AG04450 (cell line): Measurements from ENCODE around the gene APOA4. TPM values are rescaled to one million over a fixed set of nuclear protein-coding genes. Genes with fewer than 3 reads are reported as not detected.

Experiments used
- CTCF ChIA-PET: fragments of 300-600, 350-600 bp; formaldehyde crosslinking; extraction: SDS; loops from one replicate; lab custom pipeline; 2022; ENCODE audit warnings: antibody characterized with exemption, inconsistent platforms; lab: Charles Lee
- POLR2A ChIA-PET: fragments of 350-600 bp; formaldehyde crosslinking; extraction: SDS; loops from one replicate; lab custom pipeline; 2021; ENCODE audit warnings: antibody characterized with exemption, inconsistent platforms; lab: Yijun Ruan, JAX
- DNase-seq: peaks from one replicate; pipeline ENCODE4 v3.0.0-alpha.2; 2011; ENCODE audit warnings: low read depth, low spot score
- H3K27ac ChIP-seq: one replicate; pipeline ENCODE4 v1.5.1; 2012; ENCODE audit warnings: low read depth, low read length, control low read depth
- H3K27me3 ChIP-seq: one replicate; pipeline ENCODE4 v1.6.0; 2012; ENCODE audit warnings: low read length; ENCODE audit not compliant: control insufficient read depth, insufficient read depth
- H3K4me3 ChIP-seq: 2 replicates; pipeline ENCODE4 v1.5.1; 2011; ENCODE audit warnings: mild to moderate bottlenecking, low read depth, low read length, control low read depth
- H3K9me3 ChIP-seq: 2 replicates; pipeline ENCODE4 v1.5.1; 2012; ENCODE audit warnings: low read length; ENCODE audit not compliant: control insufficient read depth, insufficient read depth
- polyA plus RNA-seq: library from polyadenylated mRNA; depleted of rRNA; stranded (reverse); fragments of >200 nt; gene quantifications from 2 replicates; pipeline ENCODE4 v1.2.3, GENCODE V29; 2011
- TF ChIP-seq, protein P1 (sequence below): IDR thresholded peaks from 2 replicates; pipeline ENCODE4 v1.5.1; 2011; ENCODE audit warnings: low read depth, low read length, control low read depth, inconsistent platforms

APOA4 gene
- polyA plus RNA-seq, 1 experiment = not detected

DNA sequence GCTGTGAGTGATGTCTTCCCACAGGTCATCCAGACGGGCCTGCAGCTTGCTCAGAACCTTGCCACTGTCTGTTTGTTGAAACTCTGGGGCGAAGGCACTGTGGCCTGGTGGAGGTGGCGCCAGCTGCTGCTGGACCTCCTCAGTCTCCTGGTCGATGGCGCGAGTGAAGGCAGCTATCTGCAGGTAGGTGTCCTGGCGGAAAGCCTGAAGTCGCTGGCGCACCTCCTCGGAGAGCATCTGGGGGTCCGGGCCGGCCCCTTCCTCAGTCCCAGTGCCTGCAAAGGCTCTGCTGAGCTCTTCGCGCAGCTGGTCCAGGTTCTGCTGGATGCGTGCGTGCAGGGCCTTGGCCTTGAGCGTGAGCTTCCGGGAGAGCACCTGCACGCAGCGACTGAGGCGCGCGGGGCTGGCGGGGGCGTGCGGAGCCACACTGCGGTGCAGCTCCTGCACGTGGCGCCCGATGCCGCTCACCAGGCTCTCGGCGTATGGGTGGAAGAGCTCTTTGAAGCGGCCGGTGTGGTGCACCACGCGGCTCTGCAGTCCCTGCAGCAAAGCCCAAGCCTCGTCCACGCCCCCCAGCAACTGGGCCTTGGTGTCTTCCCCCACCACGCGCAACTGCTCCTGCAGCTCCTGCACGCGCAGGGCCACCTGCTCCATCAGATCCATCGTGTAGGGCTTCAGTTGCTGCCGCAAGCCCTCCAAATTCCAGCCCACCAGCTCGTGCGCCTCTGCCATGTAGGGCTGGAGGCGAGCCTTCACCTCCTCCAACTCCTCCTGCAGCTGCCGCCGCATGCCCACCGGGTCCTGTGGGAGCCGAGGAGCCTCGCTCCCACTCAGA lies 32.7 kb downstream of the APOA4 start:
- TF ChIP-seq, protein P1, sequence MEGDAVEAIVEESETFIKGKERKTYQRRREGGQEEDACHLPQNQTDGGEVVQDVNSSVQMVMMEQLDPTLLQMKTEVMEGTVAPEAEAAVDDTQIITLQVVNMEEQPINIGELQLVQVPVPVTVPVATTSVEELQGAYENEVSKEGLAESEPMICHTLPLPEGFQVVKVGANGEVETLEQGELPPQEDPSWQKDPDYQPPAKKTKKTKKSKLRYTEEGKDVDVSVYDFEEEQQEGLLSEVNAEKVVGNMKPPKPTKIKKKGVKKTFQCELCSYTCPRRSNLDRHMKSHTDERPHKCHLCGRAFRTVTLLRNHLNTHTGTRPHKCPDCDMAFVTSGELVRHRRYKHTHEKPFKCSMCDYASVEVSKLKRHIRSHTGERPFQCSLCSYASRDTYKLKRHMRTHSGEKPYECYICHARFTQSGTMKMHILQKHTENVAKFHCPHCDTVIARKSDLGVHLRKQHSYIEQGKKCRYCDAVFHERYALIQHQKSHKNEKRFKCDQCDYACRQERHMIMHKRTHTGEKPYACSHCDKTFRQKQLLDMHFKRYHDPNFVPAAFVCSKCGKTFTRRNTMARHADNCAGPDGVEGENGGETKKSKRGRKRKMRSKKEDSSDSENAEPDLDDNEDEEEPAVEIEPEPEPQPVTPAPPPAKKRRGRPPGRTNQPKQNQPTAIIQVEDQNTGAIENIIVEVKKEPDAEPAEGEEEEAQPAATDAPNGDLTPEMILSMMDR = no peak
- CTCF ChIA-PET = interaction anchor here (0.9 to 11.0 kb wide), 43 partner anchors 10 to 497 kb away, joined by 3 to 209 read pairs (median 5); partner anchors contain the start of genes APOA1, APOA4, APOC3 and BUD13
- POLR2A ChIA-PET = interaction anchor here (1.1 kb wide), 1 partner anchor 436 kb away, joined by 3 read pairs; no protein-coding TSS in a partner anchor
- no peak for DNase-seq
- H3K27ac ChIP-seq = no peak overlapping the region
- H3K4me3 ChIP-seq = no peak overlapping the region
- H3K27me3 ChIP-seq = no peaks in the 10 kb centered on the region
- no peaks in the 10 kb centered on the region for H3K9me3 ChIP-seq

DNA sequence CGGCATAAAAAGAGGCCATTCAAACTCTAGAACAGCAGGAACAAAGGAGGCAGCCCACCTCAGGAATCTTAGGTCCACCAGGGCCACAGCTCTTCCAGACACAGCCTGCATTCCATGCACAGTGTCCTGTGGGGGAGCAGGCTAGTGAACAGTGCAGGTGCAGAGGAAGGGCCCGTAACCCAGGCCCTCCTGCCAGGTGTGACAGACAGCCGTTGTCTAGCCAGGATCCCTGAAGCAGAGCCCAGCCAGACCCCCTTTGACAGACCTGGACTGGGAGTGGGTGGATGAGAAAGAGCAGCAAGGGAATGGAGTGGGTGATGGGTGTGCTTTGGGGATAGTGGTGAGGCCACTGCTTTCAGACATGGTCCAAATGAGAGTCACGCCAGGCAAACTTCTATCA lies 34.1 kb downstream of the APOA4 start:
- Histone ChIP-seq H3K9me3 (no peaks in the 10 kb centered on the region), H3K27me3 (no peaks in the 10 kb centered on the region), H3K4me3 (no peak overlapping the region), H3K27ac (no peak overlapping the region)
- TF ChIP-seq, protein P1 = no peak
- no peak for DNase-seq
- POLR2A ChIA-PET = interaction anchor here (3.3 kb wide), 1 partner anchor 16 kb away, joined by 11 read pairs; the partner anchor contains the start of gene BUD13
- CTCF ChIA-PET = interaction anchor here (0.8 to 11.0 kb wide), 5 partner anchors 20 to 317 kb away, joined by 3 to 209 read pairs (median 39); partner anchors contain the start of genes APOA1 and SIK3

DNA sequence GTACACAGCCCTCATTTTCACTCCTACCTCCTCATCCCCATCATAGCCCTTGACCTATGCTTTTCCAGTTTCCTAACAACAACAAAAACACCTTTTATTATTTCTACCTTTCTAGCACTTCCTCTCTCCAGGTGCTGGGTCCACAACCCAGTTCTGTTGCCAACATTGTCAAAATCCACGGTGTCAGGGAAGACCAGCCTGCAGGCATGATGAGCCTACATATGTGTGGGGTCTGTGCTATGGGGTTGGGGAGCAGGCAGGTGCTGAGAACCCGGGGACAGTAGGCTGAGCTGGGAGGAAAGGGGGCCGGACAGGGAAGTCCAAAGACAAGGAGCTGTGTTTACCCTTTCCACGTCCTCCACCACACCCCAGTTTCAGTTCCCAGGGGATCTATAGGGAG lies 34.6 kb downstream of the APOA4 start:
- DNase-seq = no peak
- Histone ChIP-seq H3K4me3 (peak overlapping the region; percentile 89), H3K27me3 (no peaks in the 10 kb centered on the region), H3K27ac (peak overlapping the region; percentile 65), H3K9me3 (no peaks in the 10 kb centered on the region)
- POLR2A ChIA-PET = interaction anchor here (1.0 to 3.3 kb wide), 4 partner anchors 16 to 390 kb away, joined by 3 to 11 read pairs (median 6); partner anchors contain the start of genes BUD13, PAFAH1B2 and SIDT2
- CTCF ChIA-PET = interaction anchor here (0.8 to 11.0 kb wide), 6 partner anchors 20 to 438 kb away, joined by 3 to 209 read pairs (median 12); partner anchors contain the start of gene SIK3
- TF ChIP-seq, protein P1 = no peak

DNA sequence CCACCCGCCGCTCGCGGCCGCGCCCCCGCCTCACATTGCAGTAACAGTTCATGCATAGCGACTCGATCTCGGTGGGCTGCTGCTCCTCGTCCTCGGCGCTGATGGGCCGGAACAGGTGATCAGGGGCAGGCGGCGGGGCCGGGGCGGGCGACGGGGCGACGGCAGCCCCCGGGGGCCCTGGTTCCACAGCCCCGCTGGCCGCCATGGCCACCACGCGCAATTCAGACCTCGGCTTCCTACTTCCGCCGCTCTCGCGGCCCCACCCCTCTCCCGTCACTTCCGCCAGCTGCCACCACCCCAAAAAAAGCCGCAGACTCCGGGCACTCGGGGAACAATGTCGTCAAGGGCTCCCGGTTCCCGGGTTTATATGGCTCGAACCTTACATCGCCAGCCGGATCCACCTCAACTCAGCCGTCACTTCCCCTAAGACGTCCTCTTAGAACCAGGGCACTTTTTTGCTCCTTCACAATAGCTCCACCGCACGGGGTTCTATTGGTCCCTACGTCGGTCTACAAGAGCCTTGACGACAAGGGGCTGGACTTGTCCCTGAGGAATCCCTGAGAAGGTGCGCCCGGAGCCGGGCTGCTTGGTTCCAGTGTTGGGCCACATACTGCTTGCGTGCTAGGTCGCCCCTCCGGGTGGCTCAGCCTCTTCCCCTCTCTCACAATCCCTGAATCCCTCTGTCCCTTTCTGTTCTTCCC lies 35.2 kb downstream of the APOA4 start, which contains the start of gene ZPR1:
Gene ZPR1, minus strand, starts transcription at position 238 of the 701 bp plus-strand sequence. Its CDS starts 33 bp downstream, at position 205.
- no peak for DNase-seq
- TF ChIP-seq, protein P1 = peak; percentile 7; the same call in 1 of the 2 replicates
- ChIA-PET CTCF (interaction anchor here (0.8 to 11.0 kb wide), 7 partner anchors 48 to 439 kb away, joined by 3 to 209 read pairs (median 6); partner anchors contain the start of gene SIK3), POLR2A (interaction anchor here (1.0 to 3.3 kb wide), 4 partner anchors 15 to 390 kb away, joined by 3 to 11 read pairs (median 6); partner anchors contain the start of genes BUD13, PAFAH1B2 and SIDT2)
- no peaks in the 10 kb centered on the region for H3K27me3 ChIP-seq
- H3K27ac ChIP-seq = peak within 1 kb of the TSS; percentile 65
- H3K9me3 ChIP-seq = no peaks in the 10 kb centered on the region
- peak within 1 kb of the TSS; percentile 89 for H3K4me3 ChIP-seq
